ENCODE results near the gene ILK. TPM values are rescaled to one million over a fixed set of nuclear protein-coding genes. Genes with fewer than 3 reads are reported as not detected.

The ILK gene
- total RNA-seq, 1 donor from 2014 or later: 128 TPM

GRCh38 chr11:6565325-6565724 is 38.2 kb upstream of the ILK start:
- DNase-seq (no peak), ATAC-seq (ENCODE audit: low read depth) (no peak)
- Mint-ChIP-seq H3K9me3 (no peaks in the 10 kb centered on the region), H3K36me3 (ENCODE audit: low read depth) (peaks cover 19% of the 10 kb centered on the region), H3K4me1 (no peaks in the 10 kb centered on the region), H3K4me3 (no peak overlapping the region), H3K27me3 (no peaks in the 10 kb centered on the region), H3K27ac (no peak overlapping the region)
- TF ChIP-seq CTCF (IDR thresholded peaks at IDR 0.05): no peak
- CTCF ChIA-PET: no interaction called here
- intact Hi-C loops (cut with micrococcal nuclease): no loop called here
- POLR2A ChIA-PET: no interaction called here

GRCh38 chr11:6565988-6566703 is 37.4 kb upstream of the ILK start:
- H3K9me3 Mint-ChIP-seq: no peaks in the 10 kb centered on the region
- no peaks in the 10 kb centered on the region for H3K4me1 Mint-ChIP-seq
- no peak for TF ChIP-seq CTCF (IDR thresholded peaks at IDR 0.05)
- CTCF ChIA-PET: no interaction called here
- H3K27ac Mint-ChIP-seq: no peak overlapping the region
- peaks cover 17% of the 10 kb centered on the region for H3K36me3 Mint-ChIP-seq (ENCODE audit: low read depth)
- POLR2A ChIA-PET: no interaction called here
- intact Hi-C loops (cut with micrococcal nuclease): no loop called here
- H3K4me3 Mint-ChIP-seq: no peak overlapping the region
- H3K27me3 Mint-ChIP-seq: no peaks in the 10 kb centered on the region
- no peak for DNase-seq
- no peak for ATAC-seq (ENCODE audit: low read depth)

GRCh38 chr11:6566704-6567370 is 36.7 kb upstream of the ILK start:
- Mint-ChIP-seq H3K9me3 (no peaks in the 10 kb centered on the region), H3K4me1 (no peaks in the 10 kb centered on the region), H3K36me3 (ENCODE audit: low read depth) (peaks cover 17% of the 10 kb centered on the region), H3K27me3 (no peaks in the 10 kb centered on the region), H3K27ac (no peak overlapping the region), H3K4me3 (no peak overlapping the region)
- TF ChIP-seq CTCF (IDR thresholded peaks at IDR 0.05): no peak
- no peak for DNase-seq
- intact Hi-C loops (cut with micrococcal nuclease): no loop called here
- ATAC-seq (ENCODE audit: low read depth): no peak
- POLR2A ChIA-PET: no interaction called here
- CTCF ChIA-PET: no interaction called here

GRCh38 chr11:6567371-6567745 is 36.2 kb upstream of the ILK start:
- CTCF ChIA-PET: no interaction called here
- no peak for DNase-seq
- Mint-ChIP-seq H3K27me3 (no peaks in the 10 kb centered on the region), H3K4me1 (no peaks in the 10 kb centered on the region), H3K9me3 (no peaks in the 10 kb centered on the region), H3K27ac (no peak overlapping the region), H3K4me3 (no peak overlapping the region), H3K36me3 (ENCODE audit: low read depth) (peaks cover 15% of the 10 kb centered on the region)
- no peak for ATAC-seq (ENCODE audit: low read depth)
- intact Hi-C loops (cut with micrococcal nuclease): no loop called here
- POLR2A ChIA-PET: no interaction called here
- TF ChIP-seq CTCF (IDR thresholded peaks at IDR 0.05): no peak

GRCh38 chr11:6568191-6568918 is 35.2 kb upstream of the ILK start:
- H3K27ac Mint-ChIP-seq: no peak overlapping the region
- intact Hi-C loops (cut with micrococcal nuclease): no loop called here
- H3K4me1 Mint-ChIP-seq: no peaks in the 10 kb centered on the region
- H3K4me3 Mint-ChIP-seq: no peak overlapping the region
- POLR2A ChIA-PET: no interaction called here
- no peak for TF ChIP-seq CTCF (IDR thresholded peaks at IDR 0.05)
- no peaks in the 10 kb centered on the region for H3K27me3 Mint-ChIP-seq
- DNase-seq (no peak), ATAC-seq (ENCODE audit: low read depth) (no peak)
- H3K9me3 Mint-ChIP-seq: no peaks in the 10 kb centered on the region
- CTCF ChIA-PET: no interaction called here
- peaks cover 10% of the 10 kb centered on the region for H3K36me3 Mint-ChIP-seq (ENCODE audit: low read depth)

All from activated B cell treated with CpG ODN at 0.5 μM for 24 hours (primary cell).